Neuronal stem cell (in vitro differentiated cells): ENCODE results near the gene CERS4.
"Not testable (repeated sequence)": the region's sequence is repeated elsewhere in the genome, so short reads cannot be mapped to it uniquely, and the experiment has no call there.

Experiments
- DNase-seq: peaks from one replicate; pipeline ENCODE4 v3.0.0-alpha.2; 2013; ENCODE audit warnings: low spot score
- H2AFZ ChIP-seq: one replicate; pipeline ENCODE4 v1.6.1; 2013; ENCODE audit warnings: mild to moderate bottlenecking, low read length, inconsistent platforms
- H2AK5ac ChIP-seq: 2 replicates; pipeline ENCODE4 v1.6.1; 2013; ENCODE audit warnings: low read depth, mild to moderate bottlenecking, inconsistent platforms, low read length, moderate library complexity, mixed read lengths
- H2BK120ac ChIP-seq: 2 replicates; pipeline ENCODE4 v1.6.1; 2013; ENCODE audit warnings: low read depth, mild to moderate bottlenecking, inconsistent platforms, low read length, moderate library complexity, mixed read lengths
- H2BK12ac ChIP-seq: one replicate; pipeline ENCODE4 v1.6.1; 2013; ENCODE audit warnings: low read length, inconsistent platforms
- H2BK15ac ChIP-seq: 2 replicates; pipeline ENCODE4 v1.6.1; 2013; ENCODE audit warnings: mild to moderate bottlenecking, low read length, inconsistent platforms, mixed read lengths
- H2BK5ac ChIP-seq: one replicate; pipeline ENCODE4 v1.6.1; 2013; ENCODE audit warnings: inconsistent platforms, mild to moderate bottlenecking, low read length, moderate library complexity
- H3K14ac ChIP-seq: one replicate; pipeline ENCODE4 v1.6.1; 2013; ENCODE audit warnings: low read length, inconsistent platforms
- H3K18ac ChIP-seq: 2 replicates; pipeline ENCODE4 v1.6.1; 2013; ENCODE audit warnings: low read length, inconsistent platforms
- H3K23ac ChIP-seq: 2 replicates; pipeline ENCODE4 v1.6.1; 2013; ENCODE audit warnings: low read depth, mild to moderate bottlenecking, mixed read lengths, low read length, inconsistent platforms; ENCODE audit not compliant: poor library complexity
- H3K27ac ChIP-seq: replicated peaks from 3 replicates; pipeline ENCODE4 v1.5.1; 2013; ENCODE audit warnings: low read length, inconsistent platforms
- H3K27me3 ChIP-seq, 3 experiments: 2 replicates each; pipeline ENCODE4 v1.6.1; 2013; ENCODE audit warnings: low read length in 3 of 3, mild to moderate bottlenecking in 2 of 3, inconsistent platforms in 1 of 3, low read depth in 1 of 3, mixed read lengths in 1 of 3, moderate library complexity in 1 of 3; ENCODE audit not compliant: control insufficient read depth in 3 of 3, insufficient read depth in 3 of 3
- H3K36me3 ChIP-seq, 2 donors: replicated peaks in 1 of 2; 2 replicates each; pipeline ENCODE4 v1.6.1; 2013; ENCODE audit warnings: low read length in 2 of 2; ENCODE audit not compliant: control insufficient read depth in 2 of 2, insufficient read depth in 2 of 2
- H3K4ac ChIP-seq: 2 replicates; pipeline ENCODE4 v1.6.1; 2013; ENCODE audit warnings: inconsistent platforms, mild to moderate bottlenecking, low read length, moderate library complexity
- H3K4me1 ChIP-seq, 2 donors: 1 replicate in 1 of 2; 2 replicates in 1 of 2; pipeline ENCODE4 v1.6.1; 2013; ENCODE audit warnings: low read length in 2 of 2, low read depth in 1 of 2; ENCODE audit not compliant: control insufficient read depth in 2 of 2, insufficient read depth in 1 of 2
- H3K4me2 ChIP-seq: one replicate; pipeline ENCODE4 v1.6.1; 2013; ENCODE audit warnings: mild to moderate bottlenecking, low read length, inconsistent platforms; ENCODE audit not compliant: insufficient read depth, poor library complexity, severe bottlenecking
- H3K4me3 ChIP-seq, 2 donors: 2 replicates each; pipeline ENCODE4 v1.5.1; 2013; ENCODE audit warnings: low read length in 2 of 2, mild to moderate bottlenecking in 2 of 2, inconsistent platforms in 1 of 2, moderate library complexity in 1 of 2
- H3K79me1 ChIP-seq: one replicate; pipeline ENCODE4 v1.6.1; 2013; ENCODE audit warnings: low read depth, mild to moderate bottlenecking, inconsistent platforms, low read length, moderate library complexity
- H3K9ac ChIP-seq: one replicate; pipeline ENCODE4 v1.6.1; 2013; ENCODE audit warnings: mild to moderate bottlenecking, low read depth, low read length, inconsistent platforms; ENCODE audit not compliant: poor library complexity
- H3K9me3 ChIP-seq, 2 donors: replicated peaks in 1 of 2; 2 replicates each; pipeline versions ENCODE3 to v1.6.1; 2013; ENCODE audit warnings: low read length in 2 of 2, mild to moderate bottlenecking in 2 of 2, inconsistent platforms in 1 of 2, low read depth in 1 of 2, mixed read lengths in 1 of 2, moderate library complexity in 1 of 2; ENCODE audit not compliant: control insufficient read depth in 2 of 2, insufficient read depth in 1 of 2
- H4K8ac ChIP-seq: one replicate; pipeline ENCODE4 v1.6.1; 2013; ENCODE audit warnings: low read depth, mild to moderate bottlenecking, inconsistent platforms, low read length, moderate library complexity
- H4K91ac ChIP-seq: one replicate; pipeline ENCODE4 v1.6.1; 2013; ENCODE audit warnings: low read length, low read depth, mild to moderate bottlenecking, inconsistent platforms; ENCODE audit not compliant: poor library complexity
- WGBS, 2 donors: extraction: QIAGEN DNeasy Blood & Tissue Kit; methylation state at CpG; one replicate each; pipeline ENCODE4 v1.1.7; 2013; ENCODE audit warnings: missing lambda C conversion rate in 2 of 2, mixed read lengths in 1 of 2; ENCODE audit not compliant: insufficient read length in 2 of 2, insufficient replicate concordance in 1 of 2; ENCODE audit errors: extremely low coverage in 2 of 2; 5-methylcytosine and 5-hydroxymethylcytosine counted together

CERS4 gene

GRCh38 chr19:8262431-8262830 is 53.3 kb downstream of the CERS4 start:
- Histone ChIP-seq H3K36me3 (peaks cover 7 to 29% of the 10 kb centered on the region in 2 donors), H3K27ac (no peak overlapping the region), H3K23ac (no peak overlapping the region), H3K14ac (no peak overlapping the region), H4K8ac (no peak overlapping the region), H2AFZ (no peak overlapping the region), H3K4me2 (no peak overlapping the region), H3K9ac (peak overlapping the region; percentile 12), H3K4me1 (peaks cover 0 to 6% of the 10 kb centered on the region in 2 donors), H3K9me3 (no peaks in the 10 kb centered on the region), H3K4ac (no peak overlapping the region), H3K27me3 (peaks cover 0 to 3% (median 0%) of the 10 kb centered on the region in 3 experiments), H3K18ac (no peak overlapping the region), H2BK5ac (no peak overlapping the region), H4K91ac (no peak overlapping the region), H3K79me1 (no peaks in the 10 kb centered on the region), H2AK5ac (no peak overlapping the region), H2BK120ac (no peak overlapping the region), H2BK12ac (no peak overlapping the region), H3K4me3 (no peak overlapping the region), H2BK15ac (no peak overlapping the region)
- no CpG with 5 or more reads among the region's 6 CpGs for WGBS, 2 donors
- no peak for DNase-seq

GRCh38 chr19:8264248-8264647 is 55.1 kb downstream of the CERS4 start:
- H3K9me3 ChIP-seq, H2BK15ac ChIP-seq, H3K4me2 ChIP-seq, H2BK5ac ChIP-seq, H3K14ac ChIP-seq, H3K4me1 ChIP-seq, H3K27ac ChIP-seq, H3K23ac ChIP-seq, DNase-seq, H3K18ac ChIP-seq, H3K9ac ChIP-seq, H2AFZ ChIP-seq, H3K4me3 ChIP-seq, H3K27me3 ChIP-seq, H4K91ac ChIP-seq, H2BK120ac ChIP-seq, H2AK5ac ChIP-seq, H4K8ac ChIP-seq, H2BK12ac ChIP-seq, H3K79me1 ChIP-seq, H3K4ac ChIP-seq: not testable (repeated sequence)
- peaks cover 5 to 18% of the 10 kb centered on the region in 2 donors for H3K36me3 ChIP-seq
- no CpG with 5 or more reads among the region's 4 CpGs for WGBS, 2 donors

GRCh38 chr19:8265872-8266271 is 56.7 kb downstream of the CERS4 start:
- Histone ChIP-seq H3K4ac (no peak overlapping the region), H2AFZ (no peak overlapping the region), H3K4me3 (no peak overlapping the region), H2BK12ac (no peak overlapping the region), H3K23ac (no peak overlapping the region), H2AK5ac (no peak overlapping the region), H3K14ac (no peak overlapping the region), H3K27me3 (peaks cover 0 to 5% (median 0%) of the 10 kb centered on the region in 3 experiments), H3K18ac (no peak overlapping the region), H2BK15ac (no peak overlapping the region), H2BK5ac (no peak overlapping the region), H3K9me3 (no peaks in the 10 kb centered on the region), H3K9ac (no peak overlapping the region), H3K36me3 (peaks cover 2 to 14% of the 10 kb centered on the region in 2 donors), H3K27ac (no peak overlapping the region), H4K91ac (no peak overlapping the region), H2BK120ac (no peak overlapping the region), H3K4me2 (no peak overlapping the region), H3K4me1 (peaks cover 5 to 6% of the 10 kb centered on the region in 2 donors), H4K8ac (no peak overlapping the region), H3K79me1 (no peaks in the 10 kb centered on the region)
- DNase-seq, result no peak
- no CpG with 5 or more reads among the region's 3 CpGs for WGBS, 2 donors

GRCh38 chr19:8269724-8270123 is 60.6 kb downstream of the CERS4 start:
- Histone ChIP-seq H3K27me3 (peaks cover 0 to 5% (median 0%) of the 10 kb centered on the region in 3 experiments), H2AK5ac (no peak overlapping the region), H2BK15ac (peak overlapping the region; percentile 8), H3K4ac (no peak overlapping the region), H3K4me3 (no peak overlapping the region), H2AFZ (peak overlapping the region; percentile 87), H4K91ac (no peak overlapping the region), H3K36me3 (no peaks in the 10 kb centered on the region), H3K18ac (no peak overlapping the region), H3K23ac (no peak overlapping the region), H2BK120ac (no peak overlapping the region), H3K9ac (no peak overlapping the region), H2BK5ac (no peak overlapping the region), H3K27ac (no peak overlapping the region), H3K4me2 (no peak overlapping the region), H3K79me1 (no peaks in the 10 kb centered on the region), H3K14ac (no peak overlapping the region), H4K8ac (no peak overlapping the region), H3K9me3 (no peaks in the 10 kb centered on the region), H2BK12ac (no peak overlapping the region), H3K4me1 (peaks cover 3 to 6% of the 10 kb centered on the region in 2 donors)
- WGBS, 2 donors, result no CpG with 5 or more reads among the region's 3 CpGs
- no peak for DNase-seq
